Fibroblast of mammary gland (primary cell): ENCODE results near the gene TYSND1.

Experiments
- DNase-seq: peaks from one replicate; pipeline ENCODE4 v3.0.0-alpha.2; 2010; ENCODE audit warnings: low read depth
- H3K4me3 ChIP-seq: 2 replicates; pipeline ENCODE4 v1.5.1; 2011; ENCODE audit warnings: low read depth, mild to moderate bottlenecking, low read length, moderate library complexity; ENCODE audit not compliant: control insufficient read depth
- CTCF ChIP-seq: conservative IDR thresholded peaks from 2 replicates; pipeline ENCODE4 v1.5.1; 2011; ENCODE audit warnings: low read depth, low read length, inconsistent platforms; ENCODE audit not compliant: control insufficient read depth, insufficient read depth

TYSND1 gene

GRCh38 chr10:70137135-70137534 lies 9.4 kb downstream of the TYSND1 start:
- DNase-seq, result no peak
- H3K4me3 ChIP-seq, result no peak overlapping the region
- no peak for TF ChIP-seq CTCF

- no peak for TF ChIP-seq CTCF
- H3K4me3 ChIP-seq, result no peak overlapping the region
- DNase-seq, result no peak
Measured at GRCh38 chr10:70135684-70136083, 10.8 kb downstream of the TYSND1 start.

DNA sequence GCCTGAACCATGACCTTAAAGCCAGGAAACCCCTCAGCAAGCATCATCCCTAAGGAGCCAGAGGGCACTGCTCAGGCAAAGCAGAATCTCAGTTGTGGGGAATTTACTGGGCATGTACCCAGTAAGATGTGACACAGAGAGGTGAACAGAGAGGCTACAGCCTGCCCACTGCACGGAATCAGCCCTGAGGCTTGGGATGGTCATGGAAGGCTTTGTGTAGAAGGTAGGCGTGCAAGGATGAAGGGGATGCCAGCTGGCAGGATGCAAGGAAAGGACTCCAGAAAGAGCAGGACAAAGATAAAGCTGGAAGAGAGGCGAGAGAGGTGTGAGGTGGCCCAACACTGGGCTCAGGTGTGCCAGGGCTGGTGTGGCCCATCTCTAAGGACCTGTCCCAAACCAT lies 11.5 kb downstream of the TYSND1 start:
- no peak for TF ChIP-seq CTCF
- DNase-seq, result no peak

GRCh38 chr10:70132098-70133029 lies 14.1 kb downstream of the TYSND1 start, which contains the start of gene AIFM2:
Gene AIFM2 (minus strand): TSS chr10:70132825. CDS start chr10:70124084, 8,741 bp downstream.
- DNase-seq, result peak; percentile 63
- peak within 1 kb of the TSS; percentile 71 for H3K4me3 ChIP-seq
- TF ChIP-seq CTCF, result no peak

More for the DNA sequence above, 11.5 kb downstream of the TYSND1 start:
- H3K4me3 ChIP-seq, result no peak overlapping the region

GRCh38 chr10:70131560-70131937 lies 15.0 kb downstream of the TYSND1 start:
- no peak for TF ChIP-seq CTCF
- no peak for DNase-seq
- H3K4me3 ChIP-seq, result peak overlapping the region; percentile 71

DNA sequence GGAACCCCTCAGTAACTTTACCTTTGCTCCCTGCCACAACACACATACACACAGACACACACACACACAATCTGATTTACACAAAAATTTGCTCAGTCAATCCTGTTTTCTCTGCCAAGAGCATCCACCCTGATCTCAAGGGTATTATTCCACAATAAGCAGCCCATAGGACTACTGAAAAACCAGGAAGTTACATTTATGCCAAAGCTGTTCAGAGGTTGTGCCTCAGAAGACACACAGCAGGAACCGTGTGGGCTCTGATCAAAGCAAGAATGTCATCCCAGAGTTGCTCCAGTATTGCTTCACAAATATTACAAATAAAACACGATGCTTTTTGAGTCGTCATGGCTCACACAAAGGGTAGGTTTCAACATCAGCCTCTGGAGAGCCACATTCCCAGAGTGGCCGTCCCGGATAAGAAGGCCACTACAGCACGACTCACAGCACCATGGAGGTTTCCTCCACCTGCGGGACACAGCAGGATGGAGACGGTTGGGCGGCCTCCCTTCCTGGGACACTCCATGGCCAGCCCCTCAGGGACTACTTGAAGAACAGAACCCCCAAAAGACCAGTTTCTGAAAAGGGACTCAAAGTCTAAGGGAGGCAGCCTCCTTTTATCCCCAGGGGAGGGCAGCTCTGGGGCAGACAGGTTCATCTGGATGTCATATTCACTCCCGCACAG lies 15.5 kb downstream of the TYSND1 start:
- peak overlapping the region; percentile 71 for H3K4me3 ChIP-seq
- DNase-seq, result peak; percentile 90
- no peak for TF ChIP-seq CTCF
